ENCODE measurements around the gene CDH11. TPM values are rescaled to one million over a fixed set of nuclear protein-coding genes. Genes with fewer than 3 reads are reported as not detected.

Gene CDH11
- total RNA-seq, 1 donor from 2014 or later = 42.6 TPM

DNA sequence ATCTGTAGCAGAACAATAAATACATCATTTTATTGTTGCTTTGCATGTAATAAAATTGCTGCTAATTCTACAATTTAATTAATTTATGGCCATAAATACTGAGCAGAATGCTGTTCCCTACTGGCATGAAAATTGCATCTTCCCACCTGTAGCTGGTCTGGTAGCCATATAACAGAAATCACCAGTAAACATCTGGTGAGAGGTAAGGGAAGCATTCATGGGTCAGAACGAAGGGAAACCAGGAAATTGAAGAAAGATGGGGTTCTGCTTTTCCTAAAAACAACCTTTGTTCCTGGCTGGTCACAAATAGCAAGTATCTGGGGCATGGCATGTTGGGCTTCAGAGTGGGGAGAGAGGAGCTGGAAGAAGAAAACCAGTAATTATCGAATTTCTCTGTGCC, 128.4 kb downstream of the CDH11 start:
- Mint-ChIP-seq H3K27ac (ENCODE audit: unreplicated experiment) (no peak overlapping the region), H3K9me3 (ENCODE audit: unreplicated experiment) (no peaks in the 10 kb centered on the region), H3K4me3 (ENCODE audit: unreplicated experiment) (no peak overlapping the region), H3K36me3 (ENCODE audit: low read depth, unreplicated experiment) (no peaks in the 10 kb centered on the region), H3K27me3 (ENCODE audit: unreplicated experiment) (no peaks in the 10 kb centered on the region), H3K4me1 (ENCODE audit: unreplicated experiment) (no peaks in the 10 kb centered on the region)
- TF ChIP-seq, protein P1, sequence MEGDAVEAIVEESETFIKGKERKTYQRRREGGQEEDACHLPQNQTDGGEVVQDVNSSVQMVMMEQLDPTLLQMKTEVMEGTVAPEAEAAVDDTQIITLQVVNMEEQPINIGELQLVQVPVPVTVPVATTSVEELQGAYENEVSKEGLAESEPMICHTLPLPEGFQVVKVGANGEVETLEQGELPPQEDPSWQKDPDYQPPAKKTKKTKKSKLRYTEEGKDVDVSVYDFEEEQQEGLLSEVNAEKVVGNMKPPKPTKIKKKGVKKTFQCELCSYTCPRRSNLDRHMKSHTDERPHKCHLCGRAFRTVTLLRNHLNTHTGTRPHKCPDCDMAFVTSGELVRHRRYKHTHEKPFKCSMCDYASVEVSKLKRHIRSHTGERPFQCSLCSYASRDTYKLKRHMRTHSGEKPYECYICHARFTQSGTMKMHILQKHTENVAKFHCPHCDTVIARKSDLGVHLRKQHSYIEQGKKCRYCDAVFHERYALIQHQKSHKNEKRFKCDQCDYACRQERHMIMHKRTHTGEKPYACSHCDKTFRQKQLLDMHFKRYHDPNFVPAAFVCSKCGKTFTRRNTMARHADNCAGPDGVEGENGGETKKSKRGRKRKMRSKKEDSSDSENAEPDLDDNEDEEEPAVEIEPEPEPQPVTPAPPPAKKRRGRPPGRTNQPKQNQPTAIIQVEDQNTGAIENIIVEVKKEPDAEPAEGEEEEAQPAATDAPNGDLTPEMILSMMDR (IDR thresholded peaks at IDR 0.05; ENCODE audit: unreplicated experiment) = no peak
- no peak for DNase-seq (ENCODE audit: low spot score)

GRCh38 chr16:64991001-64991400, 130.9 kb downstream of the CDH11 start:
- Mint-ChIP-seq H3K27me3 (ENCODE audit: unreplicated experiment) (no peaks in the 10 kb centered on the region), H3K27ac (ENCODE audit: unreplicated experiment) (no peak overlapping the region), H3K9me3 (ENCODE audit: unreplicated experiment) (no peaks in the 10 kb centered on the region), H3K4me3 (ENCODE audit: unreplicated experiment) (no peak overlapping the region), H3K36me3 (ENCODE audit: low read depth, unreplicated experiment) (no peaks in the 10 kb centered on the region), H3K4me1 (ENCODE audit: unreplicated experiment) (no peaks in the 10 kb centered on the region)
- DNase-seq (ENCODE audit: low spot score) = no peak
- TF ChIP-seq, protein P1 (IDR thresholded peaks at IDR 0.05; ENCODE audit: unreplicated experiment) = no peak

DNA sequence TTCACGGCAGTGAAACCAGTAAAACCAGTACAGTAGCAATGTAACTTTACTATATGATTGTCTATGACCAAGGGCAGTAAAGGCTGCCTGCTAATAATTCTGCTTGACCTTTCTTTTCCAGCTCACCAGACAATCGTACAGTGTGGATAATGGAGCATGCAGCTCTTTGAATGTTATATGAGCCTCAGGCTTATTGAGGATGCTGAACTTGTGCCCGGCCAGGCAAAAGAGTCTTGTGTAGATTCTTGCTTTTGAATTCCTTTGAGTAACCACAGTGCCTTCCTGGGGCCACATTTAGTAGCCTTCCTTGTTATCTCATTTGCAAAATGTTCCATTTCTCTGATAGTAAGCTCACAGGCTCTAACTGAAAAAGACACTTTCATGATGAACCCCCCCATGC, 131.8 kb downstream of the CDH11 start:
- Mint-ChIP-seq H3K9me3 (ENCODE audit: unreplicated experiment) (no peaks in the 10 kb centered on the region), H3K27ac (ENCODE audit: unreplicated experiment) (no peak overlapping the region), H3K4me1 (ENCODE audit: unreplicated experiment) (no peaks in the 10 kb centered on the region), H3K36me3 (ENCODE audit: low read depth, unreplicated experiment) (no peaks in the 10 kb centered on the region), H3K27me3 (ENCODE audit: unreplicated experiment) (no peaks in the 10 kb centered on the region), H3K4me3 (ENCODE audit: unreplicated experiment) (no peak overlapping the region)
- TF ChIP-seq, protein P1 (IDR thresholded peaks at IDR 0.05; ENCODE audit: unreplicated experiment) = no peak
- DNase-seq (ENCODE audit: low spot score) = no peak

DNA sequence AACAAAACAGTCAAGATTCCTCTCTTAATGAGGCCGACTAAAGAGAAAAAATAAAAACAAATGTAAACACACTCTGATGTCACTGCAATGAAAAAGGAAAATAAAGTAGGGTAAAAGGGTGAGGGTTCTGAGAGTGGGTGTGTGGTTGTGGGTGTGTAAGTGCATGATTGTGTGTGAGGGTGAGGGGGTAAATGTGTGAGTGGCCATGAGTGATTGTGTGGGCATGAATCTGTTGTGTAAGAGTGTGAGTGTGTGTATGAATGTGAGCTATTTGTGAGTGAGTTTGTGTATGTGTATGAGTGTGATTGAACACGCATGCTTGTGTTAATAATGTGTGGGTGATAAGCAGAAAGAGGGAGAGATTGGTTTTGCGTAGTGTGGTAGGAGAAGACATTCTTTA, 132.8 kb downstream of the CDH11 start:
- TF ChIP-seq, protein P1 (IDR thresholded peaks at IDR 0.05; ENCODE audit: unreplicated experiment) = no peak
- Mint-ChIP-seq H3K4me1 (ENCODE audit: unreplicated experiment) (no peaks in the 10 kb centered on the region), H3K9me3 (ENCODE audit: unreplicated experiment) (no peaks in the 10 kb centered on the region), H3K4me3 (ENCODE audit: unreplicated experiment) (no peak overlapping the region), H3K27me3 (ENCODE audit: unreplicated experiment) (no peaks in the 10 kb centered on the region), H3K27ac (ENCODE audit: unreplicated experiment) (no peak overlapping the region), H3K36me3 (ENCODE audit: low read depth, unreplicated experiment) (no peaks in the 10 kb centered on the region)
- no peak for DNase-seq (ENCODE audit: low spot score)

DNA sequence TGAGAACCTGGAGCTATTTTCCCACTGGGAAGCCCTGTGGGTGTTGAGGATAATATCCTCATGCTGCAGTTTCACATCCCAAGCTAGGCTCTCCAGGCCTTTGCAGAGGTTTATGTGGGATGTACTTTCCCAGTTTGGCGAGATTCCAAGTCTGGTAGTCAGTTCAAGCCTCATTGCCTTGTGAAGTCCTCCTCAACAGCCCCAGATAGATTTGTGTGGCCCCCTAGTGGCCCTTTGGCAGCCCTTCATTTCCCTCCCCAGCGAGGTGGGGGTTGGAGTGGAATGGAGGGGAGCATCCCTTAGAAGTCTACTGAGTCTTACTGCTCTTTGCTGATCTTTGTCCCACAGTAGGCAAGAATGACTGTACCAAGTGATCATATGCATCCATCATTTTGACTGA, 137.9 kb downstream of the CDH11 start:
- peaks cover 6% of the 10 kb centered on the region for H3K4me1 Mint-ChIP-seq (ENCODE audit: unreplicated experiment)
- no peaks in the 10 kb centered on the region for H3K36me3 Mint-ChIP-seq (ENCODE audit: low read depth, unreplicated experiment)
- H3K27ac Mint-ChIP-seq (ENCODE audit: unreplicated experiment) = no peak overlapping the region
- no peak overlapping the region for H3K4me3 Mint-ChIP-seq (ENCODE audit: unreplicated experiment)
- peak; percentile 64 for DNase-seq (ENCODE audit: low spot score)
- no peaks in the 10 kb centered on the region for H3K9me3 Mint-ChIP-seq (ENCODE audit: unreplicated experiment)
- TF ChIP-seq, protein P1 (IDR thresholded peaks at IDR 0.05; ENCODE audit: unreplicated experiment) = peak; percentile 81
- H3K27me3 Mint-ChIP-seq (ENCODE audit: unreplicated experiment) = no peaks in the 10 kb centered on the region

Data from endothelial cell (in vitro differentiated cells).